GM18519 (cell line): Measurements from ENCODE around the gene NPPA.

Experiments used
- ATAC-seq: cut with Tn5 transposase; IDR thresholded peaks from one replicate; pipeline ENCODE4 v1.9.1; 2021; ENCODE audit warnings: mild to moderate bottlenecking, moderate library complexity; ENCODE audit not compliant: unreplicated experiment, low FRiP score

The NPPA gene

GRCh38 chr1:11845641-11846335 is 1.8 kb downstream of the NPPA start:
- no peak for ATAC-seq

DNA sequence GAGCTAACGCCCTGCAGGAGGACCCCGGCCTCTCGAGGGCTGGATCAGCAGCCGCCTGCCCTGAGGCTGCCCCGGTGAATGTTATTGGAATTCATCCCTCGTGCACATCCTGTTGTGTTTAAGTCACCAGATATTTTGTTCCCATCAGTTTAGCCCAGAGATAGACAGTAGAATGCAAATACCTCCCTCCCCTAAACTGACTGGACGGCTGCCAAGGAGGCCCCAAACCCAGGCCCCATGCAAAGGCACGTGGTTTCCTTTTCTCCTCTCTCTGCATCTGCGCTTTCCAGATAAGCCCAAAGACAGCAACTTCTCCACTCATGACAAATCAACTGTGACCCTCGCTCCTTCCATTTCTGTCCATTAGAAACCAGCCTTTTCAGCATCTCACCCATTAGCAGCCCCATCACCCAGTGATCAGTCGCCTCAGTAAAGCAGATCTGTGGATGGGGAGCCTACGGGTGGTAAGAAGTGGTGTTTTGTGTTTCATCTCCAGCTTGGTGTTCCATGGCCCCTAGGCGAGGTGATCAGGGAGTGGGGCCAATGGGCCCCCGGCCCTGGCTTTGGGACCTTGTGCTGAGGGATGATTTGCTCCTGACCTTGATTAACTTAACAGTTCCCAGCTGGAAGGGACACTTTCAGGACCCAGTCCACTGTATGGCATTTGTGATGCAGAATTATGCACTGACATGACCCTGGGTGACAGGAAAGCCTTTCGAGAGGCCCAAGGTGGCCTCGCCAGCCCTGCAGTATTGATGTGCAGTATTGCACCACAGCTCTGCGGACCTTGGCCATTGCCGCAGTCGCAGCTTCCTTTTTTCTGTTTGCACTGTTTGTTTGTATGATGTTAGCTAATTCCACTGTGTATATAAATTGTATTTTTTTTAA is 5.2 kb downstream of the NPPA start:
- no peak for ATAC-seq

- ATAC-seq, result no peak
These were observed 6.1 kb downstream of the NPPA start for GRCh38 chr1:11841245-11842153.

- no peak for ATAC-seq
These were observed 7.6 kb downstream of the NPPA start for GRCh38 chr1:11839727-11840705.

DNA sequence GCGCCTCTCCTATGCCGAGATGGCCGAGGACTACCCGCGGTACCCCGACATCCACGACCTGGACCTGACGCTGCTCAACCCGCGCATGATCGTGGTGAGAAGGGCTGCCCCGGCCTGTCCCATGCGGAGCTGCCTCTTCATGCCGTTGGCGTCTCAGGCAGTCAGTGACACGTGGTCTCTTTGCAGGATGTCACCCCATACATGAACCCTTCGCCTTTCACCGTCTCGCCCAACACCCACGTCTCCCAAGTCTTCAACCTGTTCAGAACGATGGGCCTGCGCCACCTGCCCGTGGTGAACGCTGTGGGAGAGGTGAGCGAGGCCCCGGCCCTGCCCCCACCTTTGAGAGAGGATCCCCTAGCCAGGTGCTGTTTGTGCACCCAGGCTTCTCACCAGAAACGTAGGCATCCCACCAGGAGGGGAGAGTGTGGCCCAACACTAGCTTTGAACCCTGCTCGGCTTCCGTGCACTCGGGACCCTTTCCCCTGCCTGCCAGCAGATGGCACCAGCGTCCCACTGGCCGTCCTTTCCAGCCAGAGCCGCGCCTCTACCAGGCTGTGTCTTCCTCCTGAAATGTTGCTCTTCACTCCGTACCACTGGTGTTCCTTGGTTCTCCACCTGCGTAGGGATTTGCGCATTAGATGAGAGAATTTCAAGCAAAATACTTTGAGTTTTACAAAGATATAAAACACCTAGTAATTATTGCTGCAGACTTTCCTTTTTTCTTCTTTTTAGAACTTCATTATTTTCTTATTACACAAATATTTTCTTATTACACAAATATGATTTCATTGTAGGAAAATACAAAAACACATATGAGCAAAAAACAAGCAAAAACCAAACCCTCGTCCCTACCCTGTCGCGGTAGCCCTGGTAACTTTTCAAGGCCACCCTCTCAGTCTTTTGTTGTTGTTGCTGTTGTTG is 9.0 kb downstream of the NPPA start:
- ATAC-seq, result no peak

DNA sequence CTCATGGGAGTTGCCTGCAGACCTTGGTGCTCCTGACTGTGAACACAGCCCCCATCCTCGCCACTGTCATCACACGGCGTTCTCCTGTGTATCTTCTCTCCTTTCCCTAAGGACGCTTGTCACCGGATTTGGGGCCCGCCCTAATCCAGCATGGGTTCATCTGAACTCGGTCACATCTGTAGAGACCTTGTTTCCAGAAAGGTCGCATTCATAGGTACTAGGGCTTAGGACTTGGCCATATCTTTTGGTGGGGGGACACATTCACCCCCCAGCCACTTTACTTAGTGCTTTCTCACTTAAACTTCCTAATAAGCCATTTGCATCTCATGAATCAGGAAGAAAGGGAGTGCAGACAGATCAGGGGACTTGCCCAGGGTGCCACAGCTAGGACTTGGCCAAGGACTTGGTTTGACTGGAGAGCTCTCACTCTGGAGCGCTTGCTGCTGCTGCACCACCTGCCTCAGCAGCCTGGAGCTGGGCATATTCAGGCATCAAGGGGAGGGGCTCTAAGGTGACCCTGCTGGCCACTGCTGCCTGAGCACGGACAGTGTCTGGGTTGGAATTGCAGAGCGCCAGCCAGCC is 9.7 kb downstream of the NPPA start:
- no peak for ATAC-seq

DNA sequence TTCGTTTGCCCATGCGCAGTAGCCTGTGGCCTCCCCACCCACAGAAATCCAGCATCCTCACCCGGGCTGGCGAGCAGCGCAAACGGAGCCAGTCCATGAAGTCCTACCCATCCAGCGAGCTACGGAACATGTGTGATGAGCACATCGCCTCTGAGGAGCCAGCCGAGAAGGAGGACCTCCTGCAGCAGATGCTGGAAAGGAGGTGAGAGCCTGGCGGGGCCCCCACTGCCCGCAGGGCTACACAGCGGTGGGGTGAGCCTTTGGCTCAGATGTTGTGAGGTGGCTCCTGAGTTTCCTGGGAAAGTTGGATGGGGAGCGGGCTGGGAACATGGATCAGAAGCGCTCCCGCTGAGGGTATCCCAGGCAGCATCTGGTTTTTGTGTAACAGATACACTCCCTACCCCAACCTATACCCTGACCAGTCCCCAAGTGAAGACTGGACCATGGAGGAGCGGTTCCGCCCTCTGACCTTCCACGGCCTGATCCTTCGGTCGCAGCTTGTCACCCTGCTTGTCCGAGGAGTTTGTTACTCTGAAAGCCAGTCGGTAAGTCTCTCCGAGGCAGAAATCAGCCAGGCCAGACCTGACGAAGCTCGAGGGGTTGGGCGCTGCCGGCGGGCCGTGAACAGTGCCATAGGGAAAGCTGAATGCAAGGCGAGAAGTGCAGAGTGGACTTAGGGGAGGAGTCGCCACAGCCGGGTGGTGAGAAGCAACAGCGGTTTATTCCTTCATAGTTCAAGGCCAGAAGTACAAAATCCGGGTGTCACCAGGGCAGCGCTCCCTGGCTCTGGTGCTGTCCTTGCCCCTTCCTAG is 10.4 kb downstream of the NPPA start:
- no peak for ATAC-seq

GRCh38 chr1:11835441-11836225 is 11.9 kb downstream of the NPPA start:
- no peak for ATAC-seq

- no peak for ATAC-seq
These were observed 13.7 kb downstream of the NPPA start for GRCh38 chr1:11833900-11834299.

- no peak for ATAC-seq
These were observed 14.1 kb downstream of the NPPA start for GRCh38 chr1:11833497-11833896.

GRCh38 chr1:11831945-11832725 is 15.4 kb downstream of the NPPA start:
- ATAC-seq, result no peak

- ATAC-seq, result no peak
These were observed 19.1 kb downstream of the NPPA start for GRCh38 chr1:11828511-11828910.

DNA sequence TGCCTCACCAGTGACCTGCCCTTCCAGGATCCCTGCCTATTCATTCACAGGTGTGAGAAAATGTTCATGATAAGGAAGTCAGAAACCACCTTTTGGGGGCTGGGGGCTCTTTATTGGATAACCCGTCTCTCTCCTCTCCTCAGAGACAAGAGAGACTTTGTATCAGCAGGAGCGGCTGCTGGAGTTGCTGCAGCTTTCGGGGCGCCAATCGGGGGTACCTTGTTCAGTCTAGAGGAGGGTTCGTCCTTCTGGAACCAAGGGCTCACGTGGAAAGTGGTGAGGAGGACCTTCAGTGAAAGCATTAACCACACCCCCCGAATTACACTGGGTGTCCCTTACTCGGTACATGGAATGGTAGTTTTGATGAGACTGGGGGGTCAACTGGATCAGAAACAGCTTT is 20.6 kb downstream of the NPPA start:
- ATAC-seq, result no peak

GRCh38 chr1:11825131-11825530 is 22.5 kb downstream of the NPPA start:
- ATAC-seq, result no peak

- ATAC-seq, result no peak
These were observed 24.0 kb downstream of the NPPA start for GRCh38 chr1:11823366-11824137.
